ENCODE measurements around the gene SLK.

Gene SLK

DNA sequence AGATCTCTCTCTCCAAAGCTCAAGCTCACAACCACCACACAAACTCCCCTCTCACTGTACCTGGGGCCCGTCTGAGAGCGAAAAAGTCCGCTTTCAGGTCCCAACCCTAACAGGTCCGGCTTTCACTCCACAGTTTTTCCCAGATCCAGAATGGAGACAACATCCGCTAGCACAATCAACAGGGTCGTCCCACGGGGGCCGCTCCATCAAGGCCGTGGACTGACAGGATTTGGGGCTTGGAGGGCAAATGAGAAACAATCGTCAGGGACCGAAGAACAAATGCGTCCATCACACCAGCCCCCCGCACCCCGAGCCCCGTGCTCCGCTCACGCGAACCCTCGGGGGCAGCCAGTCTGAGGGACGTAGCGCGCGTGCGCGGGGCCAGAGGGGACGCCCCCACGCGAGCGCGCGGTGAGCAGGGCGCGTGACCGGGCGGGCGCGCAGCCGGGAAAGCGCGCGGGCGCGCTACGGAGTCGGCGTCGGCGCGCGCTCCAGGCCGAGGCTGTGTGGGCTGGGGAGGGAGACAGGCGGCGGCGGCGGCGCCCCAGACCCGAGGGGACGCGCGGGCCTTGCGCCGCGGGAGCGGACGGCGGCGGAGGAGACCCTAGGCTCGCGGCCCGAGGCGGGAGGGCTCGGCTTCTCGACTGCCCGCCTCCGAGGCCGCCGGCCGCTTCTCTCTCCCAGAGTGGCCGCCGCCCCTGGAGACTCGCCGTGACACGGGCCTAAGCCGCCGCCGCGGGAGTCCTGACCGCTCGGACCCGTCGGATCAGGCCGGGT, at the start of gene SLK:
TSS of gene SLK (plus strand) at position 470 of the 777 bp plus-strand sequence. CDS start 606 bp downstream, outside the sequence.
- DNase-seq (ENCODE audit: low read depth) = peak; percentile 80

DNA sequence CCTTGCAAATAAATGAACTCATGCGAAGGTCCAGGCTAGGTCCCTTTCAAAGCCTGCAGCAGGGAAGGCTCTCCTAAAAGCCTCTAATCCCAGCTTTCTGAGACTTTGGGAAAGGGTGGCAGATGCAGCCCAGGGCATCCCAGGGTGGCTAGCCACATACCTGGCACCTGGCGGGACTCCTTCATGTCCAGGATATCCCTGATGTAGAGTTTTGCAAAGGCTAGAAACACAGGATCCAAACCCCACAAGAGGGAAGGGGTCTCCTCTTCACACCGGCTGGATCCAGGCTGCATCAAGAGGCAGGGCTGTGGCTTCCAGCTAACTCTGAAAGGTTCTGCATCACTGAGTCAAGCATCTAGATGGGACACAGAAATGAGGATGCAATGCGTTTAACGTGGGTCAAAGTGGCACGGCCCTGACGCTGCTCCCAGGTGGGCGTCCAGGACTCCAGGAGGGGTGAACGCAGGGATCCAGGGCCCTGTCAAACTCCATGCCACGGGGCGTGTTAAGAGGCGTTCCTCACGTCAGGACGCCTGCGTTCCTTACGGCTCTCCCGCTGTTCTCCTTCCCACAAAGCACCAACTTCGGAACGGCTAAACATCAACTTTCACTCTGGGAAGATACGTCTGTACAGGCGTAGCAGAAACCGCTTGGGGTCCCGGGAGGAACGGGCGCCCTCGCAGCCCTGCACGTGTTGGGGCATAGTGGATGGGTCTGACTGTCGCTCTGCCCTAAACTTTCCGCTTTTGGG, 49.5 kb upstream of the SLK start:
- DNase-seq (ENCODE audit: low read depth) = no peak

DNA sequence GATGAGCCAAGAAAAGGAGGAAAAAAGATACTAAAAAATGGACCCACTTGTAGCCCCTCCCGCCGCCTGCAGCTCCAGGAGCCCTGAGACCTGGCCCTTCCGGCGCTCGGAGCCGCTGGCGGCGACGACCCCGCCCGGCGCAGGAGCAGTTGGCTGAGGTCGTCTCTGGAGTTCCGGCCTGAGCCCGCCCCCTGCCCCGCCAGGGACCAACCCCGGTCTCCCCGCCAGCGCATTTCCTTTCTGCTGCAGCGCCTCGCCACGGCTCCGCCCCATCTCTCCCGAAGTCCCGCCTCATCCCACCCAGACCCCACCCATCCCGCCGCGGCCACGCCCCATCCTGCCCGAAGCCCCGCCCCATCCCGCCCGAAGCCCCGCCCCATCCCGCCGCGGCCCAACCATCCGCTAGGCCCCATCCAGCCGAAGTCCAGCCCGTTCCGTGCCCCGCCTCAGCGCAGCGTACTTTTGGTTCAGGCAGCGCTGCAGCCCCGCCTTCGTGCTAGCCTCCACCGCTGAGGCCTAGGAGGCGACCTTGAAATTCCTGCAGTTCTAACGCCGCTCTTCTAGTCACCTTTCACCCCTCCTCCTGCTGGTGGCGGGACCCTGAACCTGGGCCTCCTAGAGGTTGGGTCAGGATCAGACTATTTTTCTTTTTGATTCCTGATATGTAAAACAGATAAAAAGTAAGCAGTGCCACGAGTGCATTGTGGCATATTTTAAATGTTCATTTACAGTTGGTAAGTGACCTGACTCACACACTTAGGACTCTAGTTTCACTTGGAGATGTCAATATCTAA, 48.7 kb upstream of the SLK start, which contains the start of gene STN1:
TSS of gene STN1 (minus strand) at position 132 of the 794 bp plus-strand sequence. CDS start 590 bp downstream, outside the sequence.
- DNase-seq (ENCODE audit: low read depth) = peak; percentile 90

DNA sequence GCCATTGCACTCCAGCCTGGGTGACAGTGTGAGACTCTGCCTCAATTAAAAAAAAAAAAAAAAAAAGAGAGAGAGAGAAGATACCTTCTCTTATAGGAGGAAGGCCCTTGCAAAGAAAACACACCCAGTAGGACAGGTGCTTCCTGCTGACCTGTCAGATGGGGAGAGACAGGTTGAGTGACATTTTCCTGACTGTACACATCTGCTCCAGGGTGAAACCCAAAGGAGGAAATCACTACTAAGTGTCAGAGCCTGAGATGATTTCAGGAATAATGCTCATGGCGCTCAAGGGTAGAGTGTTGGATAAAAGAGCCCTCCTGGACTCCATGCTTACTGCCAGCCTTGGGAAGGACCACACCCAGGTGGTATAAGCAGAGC, 47.3 kb upstream of the SLK start:
- DNase-seq (ENCODE audit: low read depth) = no peak

DNA sequence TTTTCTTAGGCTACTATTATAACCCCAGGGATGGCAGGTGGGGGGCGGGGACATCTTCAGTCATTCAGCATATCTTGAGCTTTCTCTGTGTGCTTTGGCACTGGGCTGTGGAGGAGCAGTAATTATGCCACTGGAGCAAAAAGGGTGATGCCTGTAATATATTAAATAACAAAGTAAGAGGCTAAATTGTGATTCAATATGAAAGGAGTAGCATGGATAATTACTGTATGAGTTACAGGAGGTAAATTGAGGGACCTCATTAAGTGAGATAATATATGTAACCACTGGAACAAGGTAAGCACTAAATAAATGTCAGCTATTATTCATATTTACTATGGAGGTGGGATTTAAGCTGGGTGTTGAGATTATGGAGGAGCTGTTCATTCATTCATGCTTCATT, 45.7 kb upstream of the SLK start:
- no peak for DNase-seq (ENCODE audit: low read depth)

DNA sequence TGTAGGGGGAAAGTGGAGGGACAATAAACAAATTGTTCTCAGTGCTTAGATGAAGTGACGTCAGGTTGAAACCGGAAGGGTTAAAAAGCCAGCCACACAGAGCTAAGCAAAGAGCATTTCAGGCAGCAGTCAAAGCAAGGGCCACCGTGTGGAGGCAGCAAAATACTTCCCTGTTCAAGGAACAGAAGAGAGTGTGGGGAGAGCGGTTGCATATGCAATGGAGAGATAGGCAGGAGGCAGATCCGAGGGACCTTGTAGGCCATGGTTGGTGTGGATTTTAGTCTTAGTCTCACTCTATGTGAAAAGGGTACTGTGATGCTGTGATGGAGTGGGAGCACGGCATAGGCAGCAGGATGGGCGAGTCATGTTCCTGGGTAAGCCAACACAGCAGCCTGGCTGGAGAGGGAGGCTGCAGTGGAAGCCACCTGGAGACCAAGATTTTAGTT, 45.2 kb upstream of the SLK start:
- no peak for DNase-seq (ENCODE audit: low read depth)

DNA sequence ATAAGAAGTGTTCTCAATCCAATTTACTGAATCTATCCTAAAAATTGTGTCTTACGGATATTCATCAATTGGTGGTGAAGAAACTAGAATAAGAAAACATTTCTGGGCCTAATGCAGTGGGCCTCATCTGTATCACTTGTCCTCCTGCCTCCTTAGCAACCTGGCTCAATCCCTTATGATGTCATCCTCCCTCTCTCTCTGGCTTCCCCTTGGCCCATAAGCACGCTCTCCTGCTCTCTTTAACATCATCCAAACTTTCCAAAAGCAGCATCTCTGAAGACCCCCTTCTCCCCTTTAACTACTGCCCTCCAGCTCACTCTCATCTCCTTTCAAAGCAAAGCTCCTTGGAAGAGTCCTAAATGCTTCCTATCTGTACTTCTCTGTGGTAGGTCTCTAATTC, 44.3 kb upstream of the SLK start:
- DNase-seq (ENCODE audit: low read depth) = no peak

DNA sequence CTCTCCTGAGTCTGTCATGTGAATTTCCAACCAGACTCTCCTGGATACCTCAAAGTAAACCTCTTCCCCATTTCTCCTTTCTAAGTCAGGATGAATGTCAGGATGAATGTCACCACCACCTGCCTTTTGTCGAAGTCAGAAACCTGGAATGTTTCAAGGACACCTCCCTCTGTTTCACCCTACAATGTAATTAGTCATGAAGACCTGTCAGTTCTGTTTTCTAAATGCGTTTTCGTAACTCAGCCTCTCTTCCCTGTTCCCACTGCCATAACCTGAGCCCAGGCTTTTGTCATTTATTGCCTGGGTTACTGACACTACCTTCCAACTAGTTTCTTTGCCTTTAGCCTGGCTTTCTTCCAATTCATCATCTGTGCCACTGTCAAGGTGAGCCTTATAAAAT, 43.4 kb upstream of the SLK start:
- no peak for DNase-seq (ENCODE audit: low read depth)

DNA sequence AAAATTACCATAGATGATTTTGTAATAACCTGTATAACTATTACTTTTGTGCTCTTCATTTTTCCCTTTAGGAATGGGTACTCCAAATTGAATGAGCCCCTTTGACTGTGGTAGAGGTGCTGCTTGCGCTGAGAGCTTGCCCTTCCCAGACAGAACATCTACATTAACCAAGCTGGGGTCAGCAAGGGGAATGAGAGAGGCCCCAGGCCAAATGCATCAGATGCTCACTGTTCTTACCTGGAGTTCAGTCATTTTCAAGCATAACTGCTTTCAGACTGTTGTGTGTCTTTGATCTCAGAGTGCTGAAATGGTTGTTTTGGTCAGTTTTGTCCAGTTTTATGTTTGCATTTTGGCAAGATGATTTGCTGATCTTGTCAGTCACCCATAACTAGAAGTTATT, 41.3 kb upstream of the SLK start:
- no peak for DNase-seq (ENCODE audit: low read depth)

DNA sequence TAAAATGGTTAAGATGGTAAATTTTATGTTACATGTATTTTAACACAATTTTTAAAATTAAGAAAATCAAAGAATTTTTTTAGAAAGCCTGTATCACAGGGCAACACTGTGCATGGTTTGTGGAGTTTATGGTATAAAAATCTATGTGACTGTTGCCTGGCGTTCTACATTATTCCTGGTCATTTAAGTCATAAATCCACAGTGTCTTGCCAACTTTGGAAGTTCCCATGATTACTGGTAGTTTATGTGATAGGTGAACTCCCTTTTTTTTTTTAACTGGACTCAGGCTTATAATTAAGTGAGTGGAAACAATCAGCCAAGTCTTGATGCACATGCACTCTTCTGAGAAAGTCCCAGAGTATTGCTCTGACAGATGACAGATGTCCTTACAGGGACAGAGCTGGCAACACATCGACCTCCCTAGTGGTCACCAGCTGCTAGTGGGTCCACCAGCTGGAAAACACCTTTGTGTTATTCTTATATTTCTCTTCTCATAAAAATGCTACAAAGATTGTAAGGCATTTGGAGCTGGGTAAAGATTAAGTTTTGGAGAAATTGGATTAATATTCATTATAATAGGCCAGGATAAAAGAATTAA, 40.1 kb upstream of the SLK start:
- DNase-seq (ENCODE audit: low read depth) = no peak

DNA sequence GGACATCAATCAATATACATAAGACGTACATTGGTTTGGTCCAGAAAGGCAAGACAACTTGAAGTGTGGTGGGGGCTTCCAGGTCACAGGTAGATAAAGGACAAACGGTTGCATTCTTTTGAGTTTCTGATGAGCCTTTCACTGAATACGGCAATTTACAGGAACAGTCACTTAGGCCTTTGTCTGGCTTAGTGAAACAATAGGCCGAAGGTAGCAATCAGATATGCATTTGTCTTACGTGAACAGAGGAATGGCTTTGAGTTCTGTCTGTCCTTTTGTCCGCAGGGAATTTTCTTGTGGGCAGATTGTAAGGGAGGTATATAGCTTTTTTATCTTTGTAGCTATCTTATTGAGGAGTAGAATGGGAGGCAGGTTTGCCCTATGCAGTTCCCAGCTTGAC, 38.2 kb upstream of the SLK start:
- no peak for DNase-seq (ENCODE audit: low read depth)

DNA sequence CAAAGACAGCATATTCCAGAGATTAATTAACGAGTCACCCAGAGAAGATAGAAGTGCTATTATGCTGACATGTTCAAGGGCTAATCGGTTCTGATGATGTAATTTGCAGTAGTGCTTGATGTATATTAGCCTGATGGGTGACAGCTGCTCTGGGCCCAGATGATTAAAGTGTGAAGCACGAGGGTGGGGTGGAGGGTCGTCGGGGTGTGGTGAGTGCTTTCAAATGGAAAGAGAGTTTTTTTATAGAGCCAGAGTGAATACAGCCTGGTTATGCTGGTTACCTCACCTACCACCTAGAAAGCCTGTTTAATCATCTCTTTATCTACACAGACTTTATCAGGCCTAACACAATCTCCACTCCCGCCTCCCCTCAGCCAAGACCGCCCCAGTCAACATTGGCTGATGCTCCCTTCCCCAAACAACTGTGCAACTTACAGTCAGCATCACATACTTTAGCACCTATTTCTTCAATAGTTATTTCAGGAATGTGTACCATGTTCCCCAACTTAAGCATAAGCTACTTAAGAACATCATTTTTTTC, 37.5 kb upstream of the SLK start:
- DNase-seq (ENCODE audit: low read depth) = no peak

DNA sequence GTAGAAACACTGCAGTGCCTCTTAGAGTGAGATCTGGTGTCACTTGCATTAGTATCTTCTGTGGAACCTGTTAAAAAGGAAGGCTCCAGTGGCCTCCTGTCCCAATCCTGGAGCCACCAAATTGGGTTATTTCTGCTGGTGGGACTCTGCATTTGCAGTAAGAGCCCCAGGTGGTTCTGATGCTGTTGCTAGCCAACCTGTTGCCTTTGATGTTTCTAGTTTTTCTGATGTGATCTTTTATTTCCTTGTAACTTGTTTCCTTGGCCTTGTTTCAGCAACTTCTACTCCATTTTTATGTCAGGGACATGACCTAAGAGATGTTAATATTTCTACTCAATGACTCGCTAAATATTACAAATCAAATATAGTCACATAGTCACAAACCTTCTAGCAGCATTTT, 36.5 kb upstream of the SLK start:
- no peak for DNase-seq (ENCODE audit: low read depth)

DNA sequence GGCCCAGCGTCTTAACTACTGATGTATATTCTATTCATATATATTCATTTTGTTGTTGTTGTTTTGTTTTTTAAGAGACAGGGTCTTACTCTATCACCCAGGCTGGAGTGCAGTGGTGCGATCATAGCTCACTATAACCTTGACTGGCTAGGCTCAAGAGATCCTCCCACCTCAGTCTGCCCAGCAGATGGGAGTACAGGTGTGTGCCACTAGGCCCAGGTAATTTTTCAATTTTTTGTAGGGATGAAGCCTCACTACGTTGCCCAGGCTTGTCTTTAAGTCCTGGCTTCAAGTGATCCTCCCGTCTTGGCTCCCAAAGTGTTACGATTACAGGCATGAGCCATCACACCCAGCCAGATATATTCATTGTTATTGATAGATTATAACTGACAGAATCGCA, 36.1 kb upstream of the SLK start:
- DNase-seq (ENCODE audit: low read depth) = no peak

DNA sequence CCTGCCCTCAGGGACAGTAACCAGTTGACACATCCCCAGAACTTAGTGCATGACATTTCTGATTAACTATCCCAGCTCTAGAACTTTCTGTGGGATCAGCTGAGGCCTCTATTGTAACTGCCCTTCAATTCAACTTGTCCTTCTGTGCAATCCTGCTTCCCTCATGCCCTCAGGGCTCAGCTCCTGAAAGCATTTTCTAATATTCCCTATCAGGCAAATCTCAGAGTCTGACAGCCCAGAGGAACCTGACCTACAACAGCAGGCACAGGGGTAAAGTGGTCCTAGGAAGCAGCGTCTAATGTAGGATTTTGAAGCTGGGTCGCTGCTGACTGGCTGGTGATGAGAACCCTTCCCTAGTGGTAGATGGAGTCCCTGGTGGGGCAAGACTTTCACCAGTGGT, 35.3 kb upstream of the SLK start:
- no peak for DNase-seq (ENCODE audit: low read depth)

DNA sequence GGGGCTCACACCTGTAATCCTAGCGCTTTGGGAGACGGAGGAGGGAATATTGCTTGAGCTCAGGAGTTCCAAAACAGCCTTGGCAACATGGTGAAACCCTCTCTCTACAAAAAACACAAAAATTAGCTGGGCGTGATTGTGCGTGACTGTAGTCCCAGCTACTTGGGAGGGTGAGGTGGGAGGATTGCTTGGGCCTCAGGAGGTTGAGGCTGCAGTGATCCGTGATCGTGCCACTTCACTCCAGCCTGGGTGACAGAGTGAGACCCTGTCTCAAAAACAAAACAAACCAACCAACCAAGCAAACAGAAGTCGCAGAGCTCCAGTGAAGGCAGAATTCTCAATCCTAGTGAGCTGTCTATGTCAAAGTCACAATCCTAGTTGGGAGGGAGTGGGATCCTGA, 34.7 kb upstream of the SLK start:
- no peak for DNase-seq (ENCODE audit: low read depth)

DNA sequence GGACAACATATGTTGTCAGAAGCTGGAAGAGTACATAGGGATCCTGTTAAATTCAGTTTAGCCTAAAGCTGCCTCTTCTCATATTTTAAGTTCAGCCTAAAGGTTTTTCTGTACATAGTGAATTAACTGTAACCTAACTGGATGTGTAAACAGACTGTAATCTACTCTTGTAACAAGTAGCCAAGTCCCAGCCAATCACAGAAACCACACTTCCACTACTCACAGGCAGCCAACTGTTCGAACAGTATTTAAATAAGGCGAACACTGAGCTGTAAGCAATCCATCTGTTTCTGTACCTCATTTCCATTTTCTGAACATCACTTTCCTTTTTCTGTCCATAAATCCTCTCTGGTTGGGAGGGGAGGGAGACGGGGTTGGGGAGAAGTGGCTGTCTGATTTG, 34.0 kb upstream of the SLK start:
- no peak for DNase-seq (ENCODE audit: low read depth)

DNA sequence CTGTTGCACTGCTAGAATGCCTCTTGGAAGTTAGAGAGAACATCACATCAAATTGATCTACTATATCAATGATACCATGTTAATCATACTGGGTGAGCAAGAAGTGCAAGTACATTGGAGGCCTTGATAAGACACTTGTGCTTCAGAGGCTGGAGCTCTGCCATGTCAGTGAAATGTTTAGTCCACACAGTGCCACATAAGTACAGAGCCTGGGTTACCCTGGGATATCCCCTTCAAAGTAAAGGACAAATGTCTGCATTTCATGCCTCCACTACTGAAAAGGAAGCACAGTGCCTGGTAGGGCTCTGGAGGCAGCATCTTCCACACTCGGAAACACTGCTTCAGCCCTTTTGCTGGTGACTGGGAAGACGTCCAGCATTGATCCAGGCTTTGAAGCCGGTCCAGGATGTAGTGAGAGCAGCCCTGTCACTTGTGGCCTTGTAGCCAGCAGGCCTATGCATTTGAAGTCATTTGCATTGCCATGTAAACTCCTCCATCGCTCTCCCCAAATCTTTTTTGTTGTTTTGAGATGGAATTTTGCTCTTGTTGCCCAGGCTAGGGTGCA, 33.3 kb upstream of the SLK start:
- DNase-seq (ENCODE audit: low read depth) = no peak

DNA sequence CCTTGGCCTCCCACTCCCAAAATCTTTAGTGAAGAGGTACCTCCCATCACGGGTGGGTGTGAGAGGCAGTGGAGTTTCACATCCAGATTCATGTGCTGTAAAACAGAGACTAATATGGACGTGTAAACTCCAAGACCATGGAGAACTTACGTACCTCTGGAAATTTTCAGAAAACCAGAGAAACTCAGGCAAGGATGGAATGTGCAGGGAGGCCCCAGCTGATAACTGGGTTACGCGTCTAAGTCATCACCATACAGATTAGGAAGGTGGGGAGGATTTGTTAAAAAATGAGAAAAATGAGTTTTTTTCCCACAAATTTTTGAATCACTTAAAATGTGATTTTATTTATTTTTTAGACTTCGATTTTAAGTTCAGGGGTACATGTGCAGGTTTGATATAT, 32.6 kb upstream of the SLK start:
- DNase-seq (ENCODE audit: low read depth) = no peak

DNA sequence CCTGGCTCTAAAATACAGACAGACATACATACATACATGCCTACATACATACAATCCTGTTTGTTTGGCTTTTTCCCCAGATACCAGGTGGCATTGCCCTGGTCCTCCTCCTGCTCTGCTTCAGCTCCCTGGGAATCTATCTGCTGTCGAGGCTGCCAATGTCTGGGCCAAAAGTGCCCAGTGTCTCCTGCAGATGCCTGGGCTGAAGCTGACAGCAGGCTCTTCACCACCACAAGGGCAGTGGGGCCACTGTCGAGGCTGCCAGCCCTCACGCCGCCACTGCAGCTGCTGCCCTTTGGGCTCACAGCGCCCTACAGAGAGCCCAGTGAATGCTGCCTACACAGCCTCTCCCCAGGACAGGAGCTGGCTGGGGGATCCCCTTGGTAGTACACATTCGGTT, 30.9 kb upstream of the SLK start:
- DNase-seq (ENCODE audit: low read depth) = no peak

DNA sequence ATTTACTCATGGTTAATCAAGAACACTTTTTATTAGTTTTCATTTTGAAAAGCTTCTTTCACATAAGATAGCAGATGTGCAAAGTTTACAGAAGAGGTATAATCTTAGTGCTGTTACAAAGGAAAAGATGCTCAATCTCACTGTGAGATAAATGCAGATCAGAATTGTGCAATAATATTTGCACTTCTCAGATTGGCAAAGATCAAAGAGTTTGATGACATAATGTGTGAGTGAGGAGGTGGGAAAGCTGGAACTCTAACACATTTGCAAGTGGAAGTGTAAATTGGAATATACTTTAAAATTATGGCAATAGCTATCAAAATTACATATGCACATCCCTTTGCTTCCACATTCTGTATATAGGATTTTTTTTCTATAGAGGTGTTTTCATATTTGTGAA, 27.4 kb upstream of the SLK start:
- DNase-seq (ENCODE audit: low read depth) = no peak

DNA sequence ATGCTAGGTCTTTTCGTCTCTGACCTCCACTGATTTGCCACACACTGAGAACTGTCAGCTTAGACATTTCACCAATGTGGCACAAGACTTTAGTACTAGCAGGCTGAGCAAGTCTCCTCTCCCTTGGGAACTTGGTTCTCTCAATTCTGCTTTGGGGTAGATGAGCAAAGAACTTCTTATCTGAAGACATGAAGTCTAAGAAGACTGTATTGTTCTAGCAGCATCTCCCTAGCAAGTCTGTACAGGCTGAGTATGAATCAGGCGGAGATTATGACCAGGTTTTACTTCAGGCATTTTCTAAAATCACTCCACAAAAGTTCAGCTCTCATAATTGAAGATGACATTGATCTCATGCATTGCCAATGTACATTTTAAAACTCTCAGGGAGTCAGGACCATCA, 25.1 kb upstream of the SLK start:
- DNase-seq (ENCODE audit: low read depth) = no peak

Data from activated T-cell treated with anti-CD3 and anti-CD28 coated beads for 1 hour (primary cell).